T-helper 2 cell treated with Interferon-gamma antibody and Interleukin-4, amounts not matched to agents 5 μg/mL and 100 μg/mL, for 36 hours (primary cell): ENCODE data around the gene PRKACA.
"Not testable (repeated sequence)": the region's sequence is repeated elsewhere in the genome, so short reads cannot be mapped to it uniquely, and the experiment has no call there.

Source experiments
- DNase-seq: peaks from one replicate; pipeline ENCODE4 v3.0.0; 2021; ENCODE audit warnings: low spot score
- H3K27ac Mint-ChIP-seq: one replicate; pipeline ENCODE4 v1.8.0; 2021; ENCODE audit warnings: mild to moderate bottlenecking, mixed read lengths
- H3K27me3 Mint-ChIP-seq: one replicate; pipeline ENCODE4 v1.8.0; 2021; ENCODE audit warnings: low read depth, mixed read lengths
- H3K36me3 Mint-ChIP-seq: one replicate; pipeline ENCODE4 v1.8.0; 2021; ENCODE audit warnings: low read depth, mixed read lengths
- H3K4me1 Mint-ChIP-seq: one replicate; pipeline ENCODE4 v1.8.0; 2021; ENCODE audit warnings: low read depth, mixed read lengths
- H3K4me3 Mint-ChIP-seq: one replicate; pipeline ENCODE4 v1.8.0; 2022; ENCODE audit warnings: mild to moderate bottlenecking, moderate library complexity, mixed read lengths
- H3K9me3 Mint-ChIP-seq: one replicate; pipeline ENCODE4 v1.8.0; 2021; ENCODE audit warnings: mixed read lengths

The PRKACA gene

DNA sequence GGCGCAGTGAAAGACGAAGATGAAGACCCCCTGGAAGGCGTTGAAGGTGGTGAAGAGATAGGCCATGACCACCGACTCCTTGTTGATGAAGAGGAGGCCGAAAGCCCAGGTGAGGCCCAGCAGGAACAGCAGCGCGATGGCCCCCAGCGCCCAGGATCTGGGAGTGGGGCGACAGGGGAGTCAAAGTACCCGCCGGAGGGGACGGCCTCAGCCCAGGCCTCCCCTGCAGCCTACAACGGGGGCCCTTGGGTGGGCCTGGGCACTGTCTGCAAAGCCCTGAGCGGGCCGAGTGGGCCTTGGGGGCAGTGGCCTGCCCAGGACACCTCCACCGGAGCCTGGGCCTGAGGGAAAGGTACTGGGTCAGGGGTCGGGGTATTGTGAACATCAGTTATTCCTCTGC is 37.8 kb upstream of the PRKACA start:
- no peaks in the 10 kb centered on the region for H3K27me3 Mint-ChIP-seq
- H3K4me3 Mint-ChIP-seq: no peak overlapping the region
- DNase-seq: no peak
- H3K36me3 Mint-ChIP-seq: peaks cover 4% of the 10 kb centered on the region
- H3K9me3 Mint-ChIP-seq: no peaks in the 10 kb centered on the region
- no peak overlapping the region for H3K27ac Mint-ChIP-seq
- H3K4me1 Mint-ChIP-seq: no peaks in the 10 kb centered on the region

DNA sequence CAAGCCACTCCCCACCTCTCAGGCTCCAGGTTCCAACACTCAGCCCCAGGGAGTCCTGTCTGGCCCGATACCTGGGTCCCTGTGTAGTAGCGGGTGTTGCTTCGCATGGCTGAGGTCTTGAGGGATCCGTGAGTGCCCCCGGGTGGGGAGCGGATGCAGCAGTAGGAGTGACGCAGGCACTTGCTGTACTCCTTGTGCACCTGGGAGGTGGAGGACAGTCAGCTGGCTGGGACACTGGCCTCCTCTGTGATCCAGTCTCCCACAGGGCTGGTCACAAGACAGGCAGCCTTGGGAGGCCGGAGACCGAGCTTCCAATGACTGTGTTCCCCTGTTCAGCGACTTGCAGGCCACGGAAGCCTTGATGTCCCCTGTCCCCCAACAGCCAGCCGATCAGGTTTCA is 35.2 kb upstream of the PRKACA start:
- DNase-seq: no peak
- Mint-ChIP-seq H3K9me3 (no peaks in the 10 kb centered on the region), H3K4me1 (peaks cover 21% of the 10 kb centered on the region), H3K36me3 (peaks cover 4% of the 10 kb centered on the region), H3K27ac (no peak overlapping the region), H3K4me3 (no peak overlapping the region), H3K27me3 (no peaks in the 10 kb centered on the region)

DNA sequence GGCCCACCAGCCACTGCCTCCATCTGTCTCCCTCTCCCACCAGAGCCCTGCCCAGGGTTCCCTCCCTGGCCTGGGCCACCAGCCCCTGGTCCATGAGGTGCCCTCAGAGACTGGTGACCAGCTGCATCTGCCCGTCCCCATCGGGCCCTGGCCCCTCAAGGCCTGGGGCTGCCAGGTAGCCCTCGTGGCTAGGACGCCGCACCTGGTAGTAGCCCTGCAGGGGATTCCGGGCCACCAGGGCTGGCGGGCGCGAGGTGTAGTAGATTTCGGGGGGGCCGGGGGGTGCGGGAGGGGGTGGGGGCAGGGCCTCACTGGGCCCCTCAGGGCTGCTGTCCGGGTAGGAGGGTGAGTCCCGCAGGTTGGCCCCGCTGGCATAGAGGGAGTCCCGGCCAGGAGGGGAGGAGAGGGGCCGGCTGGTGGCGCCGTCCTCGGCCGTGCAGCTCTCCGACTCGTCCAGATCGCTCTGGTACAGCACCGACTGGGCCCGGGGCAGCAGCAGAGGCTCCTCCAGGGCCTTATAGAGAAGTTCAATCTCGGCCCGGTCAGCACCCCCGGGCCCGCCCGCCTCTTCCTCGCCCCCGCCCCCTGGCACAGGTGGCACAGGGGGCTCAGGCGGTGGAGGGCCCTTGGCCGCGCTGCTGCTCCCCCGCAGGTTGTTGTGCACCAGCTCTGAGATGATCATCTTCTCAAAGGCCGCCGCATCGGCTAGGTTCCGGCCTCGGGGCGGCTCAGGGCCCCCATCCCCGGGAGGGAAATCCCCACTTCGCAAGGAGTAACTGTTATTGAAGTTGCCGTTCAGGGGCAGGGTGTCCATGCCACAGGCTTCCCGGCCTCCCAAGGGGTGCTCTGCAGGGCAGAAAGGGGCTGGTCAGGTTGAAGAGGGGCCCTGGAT is 33.5 kb upstream of the PRKACA start:
- Mint-ChIP-seq H3K27me3 (no peaks in the 10 kb centered on the region), H3K4me3 (no peak overlapping the region)

DNA sequence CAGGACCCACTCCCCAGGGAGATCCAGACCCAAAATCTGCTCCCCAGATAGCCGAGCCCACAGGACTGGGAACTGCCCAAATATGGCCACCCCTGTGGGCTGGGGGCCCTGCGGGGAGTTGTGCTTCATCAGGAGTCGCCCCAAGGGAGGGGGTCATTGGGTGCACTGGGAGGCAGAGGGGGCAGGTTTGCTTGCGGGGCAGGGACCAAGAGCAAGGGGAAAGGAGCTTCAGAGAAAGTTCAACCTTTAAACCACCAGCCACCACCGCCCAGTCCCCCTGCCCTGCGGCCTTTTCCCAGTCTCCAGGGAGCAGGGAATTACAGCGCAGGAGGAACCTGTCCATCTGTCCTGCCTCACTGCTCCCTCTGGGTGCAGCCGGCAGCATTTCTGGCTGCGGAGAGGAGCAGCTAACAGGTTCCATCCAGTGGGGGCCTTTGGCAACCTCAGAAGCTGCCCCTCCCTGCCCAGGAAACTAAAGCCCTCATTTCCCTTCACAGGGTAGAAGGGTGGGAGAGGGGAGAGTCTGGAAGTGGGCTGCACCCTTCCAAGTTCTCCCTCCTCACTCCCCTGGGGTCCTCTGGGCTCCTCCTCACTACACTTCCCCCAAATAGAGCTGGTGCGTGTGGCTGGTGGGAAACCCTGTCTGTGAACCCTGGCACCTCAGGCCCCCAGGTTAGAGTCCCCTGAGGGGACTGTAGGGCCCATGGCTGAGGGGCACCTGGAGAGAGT is 32.6 kb upstream of the PRKACA start:
- H3K27ac Mint-ChIP-seq: peak overlapping the region; percentile 99
- H3K4me3 Mint-ChIP-seq: peak overlapping the region; percentile 91
- peaks cover 26% of the 10 kb centered on the region for H3K4me1 Mint-ChIP-seq
- H3K36me3 Mint-ChIP-seq: peaks cover 4% of the 10 kb centered on the region
- no peaks in the 10 kb centered on the region for H3K9me3 Mint-ChIP-seq
- DNase-seq: no peak
- no peaks in the 10 kb centered on the region for H3K27me3 Mint-ChIP-seq

More for the DNA sequence above, 33.5 kb upstream of the PRKACA start:
- DNase-seq: no peak
- no peaks in the 10 kb centered on the region for H3K9me3 Mint-ChIP-seq
- peak overlapping the region; percentile 99 for H3K27ac Mint-ChIP-seq
- peaks cover 4% of the 10 kb centered on the region for H3K36me3 Mint-ChIP-seq
- H3K4me1 Mint-ChIP-seq: peaks cover 22% of the 10 kb centered on the region

DNA sequence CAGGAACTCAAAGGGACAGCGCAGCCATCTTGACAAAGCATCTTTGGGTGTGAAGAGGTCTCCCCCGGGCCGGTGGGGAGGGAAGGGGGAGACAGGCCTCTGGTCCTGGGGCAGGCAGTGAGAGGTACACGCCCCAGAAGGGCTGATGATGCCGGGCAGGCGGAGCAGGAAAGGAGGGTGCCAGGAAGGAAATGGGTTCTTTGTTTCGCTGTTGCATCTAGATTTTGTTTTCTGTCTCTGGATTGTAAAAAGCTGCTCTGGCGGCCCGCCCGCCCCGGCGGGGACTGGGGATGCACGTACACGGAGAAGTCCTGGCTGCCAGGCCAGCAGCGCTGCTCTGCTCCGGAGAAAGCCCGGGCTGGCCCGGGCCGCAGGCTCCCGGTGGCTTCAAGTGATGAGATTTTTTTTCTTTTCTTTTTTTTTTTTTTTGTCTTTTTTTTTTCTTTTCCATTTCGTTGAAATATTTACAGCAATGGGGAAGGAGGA is 32.0 kb upstream of the PRKACA start:
- peaks cover 4% of the 10 kb centered on the region for H3K36me3 Mint-ChIP-seq

DNA sequence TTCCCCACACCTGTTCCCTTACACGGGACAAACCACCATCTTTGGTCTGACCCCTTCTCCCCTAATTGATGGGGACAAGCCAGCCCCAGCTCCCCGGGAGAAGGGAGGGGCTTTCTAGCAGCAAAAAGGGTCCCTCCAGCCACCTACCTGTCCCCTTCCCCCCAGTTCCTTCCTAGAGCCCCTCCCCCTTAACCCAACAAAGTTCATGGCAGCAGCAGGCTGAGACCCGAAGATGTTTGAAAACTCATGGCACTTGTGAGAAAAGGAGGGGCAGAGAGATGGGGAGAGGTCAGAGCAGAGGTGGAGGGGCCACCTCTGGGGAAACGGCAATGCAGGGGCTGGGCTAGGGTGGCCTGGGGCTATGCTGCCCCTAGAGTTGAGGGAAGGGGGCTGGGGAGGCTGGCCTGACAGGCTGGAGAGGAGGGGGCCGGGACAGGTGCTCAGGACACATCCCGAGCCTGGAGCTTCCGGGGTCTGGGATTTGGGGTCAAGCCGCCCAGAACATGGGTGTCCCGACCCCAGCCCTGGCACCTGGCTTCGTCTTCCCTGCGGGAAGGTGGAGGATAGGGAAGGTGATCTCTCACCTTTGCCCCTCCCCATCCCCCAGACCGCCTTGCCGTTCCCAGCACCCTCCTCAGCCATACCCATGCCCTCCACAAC is 31.3 kb upstream of the PRKACA start:
- no peaks in the 10 kb centered on the region for H3K9me3 Mint-ChIP-seq
- peak overlapping the region; percentile 99 for H3K27ac Mint-ChIP-seq
- DNase-seq: no peak
- H3K4me1 Mint-ChIP-seq: peaks cover 27% of the 10 kb centered on the region
- peaks cover 4% of the 10 kb centered on the region for H3K36me3 Mint-ChIP-seq
- peak overlapping the region; percentile 91 for H3K4me3 Mint-ChIP-seq
- no peaks in the 10 kb centered on the region for H3K27me3 Mint-ChIP-seq

More for the DNA sequence above, 32.0 kb upstream of the PRKACA start:
- peak; percentile 30 for DNase-seq
- H3K4me3 Mint-ChIP-seq: peak overlapping the region; percentile 91
- no peaks in the 10 kb centered on the region for H3K27me3 Mint-ChIP-seq
- H3K4me1 Mint-ChIP-seq: peaks cover 27% of the 10 kb centered on the region
- H3K27ac Mint-ChIP-seq: peak overlapping the region; percentile 99
- H3K9me3 Mint-ChIP-seq: no peaks in the 10 kb centered on the region

DNA sequence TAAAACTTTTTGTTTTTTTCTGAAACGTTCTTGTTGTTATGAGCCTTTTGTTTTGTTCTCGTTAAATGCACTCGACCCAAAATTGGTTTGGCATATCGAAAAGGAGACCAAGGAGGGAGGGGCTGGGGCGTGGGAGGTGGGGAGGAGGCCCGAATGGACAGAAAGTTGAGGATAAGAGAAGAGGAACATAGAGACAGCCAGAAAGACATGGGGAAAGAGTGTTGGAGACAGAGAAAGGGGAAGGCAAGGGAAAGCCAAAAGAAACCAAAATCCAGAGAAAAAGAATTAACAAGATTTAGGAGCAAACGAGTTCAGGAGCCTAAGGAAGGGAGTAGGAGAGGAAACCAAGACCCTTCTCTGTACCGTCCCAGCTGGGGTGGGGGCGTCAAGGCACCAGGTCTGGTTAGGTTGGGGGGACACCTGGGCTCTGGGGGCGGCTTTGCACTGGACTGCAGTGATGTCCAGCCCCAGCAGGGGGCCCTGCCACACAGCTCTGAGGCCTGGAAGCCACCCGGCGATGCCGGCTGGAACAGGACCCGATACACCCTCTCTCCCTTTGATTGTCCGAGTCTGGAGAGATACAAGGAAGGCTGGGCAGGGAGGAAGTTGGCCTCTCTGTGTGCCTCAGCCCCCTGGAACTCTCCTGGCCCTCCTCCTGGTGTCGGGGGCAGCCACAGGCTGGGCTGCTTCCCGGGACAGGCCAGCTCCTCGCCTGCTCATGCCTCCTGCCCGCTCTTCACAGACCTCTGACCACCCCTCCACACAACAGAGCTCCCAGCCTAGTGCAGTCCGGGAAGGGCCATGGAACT is 30.4 kb upstream of the PRKACA start:
- peaks cover 2% of the 10 kb centered on the region for H3K36me3 Mint-ChIP-seq
- H3K4me3 Mint-ChIP-seq: peak overlapping the region; percentile 91
- peaks cover 27% of the 10 kb centered on the region for H3K4me1 Mint-ChIP-seq
- no peaks in the 10 kb centered on the region for H3K9me3 Mint-ChIP-seq
- H3K27ac Mint-ChIP-seq: peak overlapping the region; percentile 99
- no peaks in the 10 kb centered on the region for H3K27me3 Mint-ChIP-seq
- peak; percentile 33 for DNase-seq

DNA sequence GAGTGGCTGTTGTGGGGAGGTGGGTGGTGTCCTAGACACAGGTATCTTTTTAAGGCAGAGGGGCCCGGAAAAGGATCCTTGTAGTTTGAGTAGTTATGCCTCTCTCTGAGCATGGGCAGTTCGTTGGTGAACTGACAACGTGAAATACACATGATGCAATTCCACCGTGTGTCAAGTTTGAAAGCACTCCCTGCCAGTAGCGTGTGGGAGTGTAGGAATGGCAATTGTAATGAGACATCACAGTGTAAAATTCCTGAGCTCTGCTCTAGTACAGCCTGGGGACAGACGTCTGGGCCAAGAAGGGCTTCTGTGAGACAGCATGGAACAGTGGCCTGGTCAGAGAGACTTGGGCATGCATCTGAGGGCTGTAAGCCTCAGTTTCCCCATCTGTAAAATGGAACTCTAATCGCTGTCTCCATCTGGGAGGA is 29.2 kb upstream of the PRKACA start:
- H3K4me1 Mint-ChIP-seq: peaks cover 35% of the 10 kb centered on the region
- H3K9me3 Mint-ChIP-seq: no peaks in the 10 kb centered on the region
- H3K27ac Mint-ChIP-seq: no peak overlapping the region
- no peak for DNase-seq
- no peaks in the 10 kb centered on the region for H3K27me3 Mint-ChIP-seq
- peaks cover 2% of the 10 kb centered on the region for H3K36me3 Mint-ChIP-seq
- H3K4me3 Mint-ChIP-seq: no peak overlapping the region

DNA sequence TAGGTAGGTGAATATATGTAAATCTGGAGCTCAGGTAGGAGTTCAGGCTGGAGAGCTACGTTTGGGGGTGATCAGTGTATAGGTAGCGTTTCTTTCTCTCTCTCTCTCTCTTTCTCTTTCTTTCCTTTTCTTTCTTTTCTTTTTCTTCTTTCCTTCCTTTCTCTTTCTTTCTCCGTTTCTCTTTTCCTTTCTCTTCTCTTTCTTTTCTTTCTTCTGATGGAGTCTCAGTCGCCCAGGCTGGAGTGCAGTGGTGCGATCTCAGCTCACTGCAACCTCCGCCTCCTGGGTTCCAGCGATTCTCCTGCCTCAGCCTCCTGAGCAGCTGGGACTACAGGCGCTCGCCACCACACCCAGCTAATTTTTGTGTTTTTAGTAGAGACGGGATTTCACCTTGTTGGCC is 28.6 kb upstream of the PRKACA start:
- H3K36me3 Mint-ChIP-seq: not testable (repeated sequence)
- H3K4me1 Mint-ChIP-seq: peaks cover 35% of the 10 kb centered on the region

DNA sequence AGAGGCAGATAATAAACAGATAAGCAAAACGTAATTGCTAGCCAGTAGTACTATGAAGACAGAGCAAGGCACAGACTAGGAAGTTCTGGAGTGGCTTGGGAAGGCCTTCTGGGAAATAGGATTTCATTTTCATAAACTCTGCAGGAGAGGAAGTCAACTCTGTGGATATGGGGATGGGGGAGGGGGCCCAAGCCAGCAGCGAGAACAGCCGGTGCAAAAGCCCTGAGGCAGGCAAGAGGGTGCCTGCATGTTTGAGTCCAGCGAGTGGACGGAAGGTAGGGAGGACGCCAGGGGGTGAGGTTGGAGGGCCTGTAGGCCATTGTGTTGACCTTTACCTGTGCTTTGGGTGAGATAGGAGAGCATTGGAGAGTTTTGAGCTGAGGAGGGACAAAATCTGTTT is 27.8 kb upstream of the PRKACA start:
- H3K27ac Mint-ChIP-seq: peak overlapping the region; percentile 41
- H3K4me1 Mint-ChIP-seq: peaks cover 37% of the 10 kb centered on the region

More for the DNA sequence above, 28.6 kb upstream of the PRKACA start:
- DNase-seq, H3K4me3 Mint-ChIP-seq, H3K9me3 Mint-ChIP-seq, H3K27me3 Mint-ChIP-seq: not testable (repeated sequence)
- peak overlapping the region; percentile 45 for H3K27ac Mint-ChIP-seq

DNA sequence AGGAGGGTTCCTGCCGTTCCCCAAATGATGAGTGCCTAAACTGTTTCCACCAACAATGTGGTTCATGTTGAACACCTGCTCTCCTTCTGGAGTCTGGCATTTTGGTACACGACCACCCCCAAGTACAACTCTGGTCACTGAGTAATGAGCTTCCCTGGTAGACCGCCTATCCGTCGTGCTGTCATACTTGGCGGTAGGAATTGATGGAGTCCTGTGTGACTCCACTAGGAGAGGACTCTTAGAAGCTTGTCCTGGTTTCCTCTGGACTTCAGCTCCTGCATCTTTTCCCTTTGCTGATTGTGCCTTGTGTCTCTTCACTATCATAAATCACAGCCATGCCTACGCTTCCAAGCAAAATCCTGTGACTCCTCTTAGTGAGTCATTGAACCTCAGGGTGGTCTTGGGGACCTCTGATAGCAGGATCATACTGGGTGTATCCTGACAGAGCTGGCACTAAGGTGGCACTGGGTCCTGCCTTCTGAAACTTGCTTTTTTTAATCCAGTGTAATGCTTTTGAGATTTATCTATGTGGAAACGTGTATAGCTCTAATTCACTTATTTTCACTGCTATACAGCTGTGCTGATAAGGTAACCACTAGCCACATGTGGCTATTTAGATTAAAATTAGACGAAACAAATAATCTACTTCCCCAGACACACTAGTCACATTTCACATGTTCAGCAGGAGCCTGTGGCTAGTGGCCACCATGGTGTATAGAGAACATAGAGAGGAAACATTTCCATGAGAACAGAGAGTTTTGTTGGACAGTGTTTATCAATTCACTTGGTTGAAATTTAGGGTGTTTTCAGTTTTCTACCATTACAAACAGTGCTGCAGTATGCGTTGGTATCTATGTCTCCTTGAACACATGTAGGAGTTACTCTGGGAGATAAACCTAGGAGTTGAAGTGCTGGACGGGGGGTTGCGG is 25.0 kb upstream of the PRKACA start:
- Mint-ChIP-seq H3K9me3 (no peaks in the 10 kb centered on the region), H3K4me3 (no peak overlapping the region), H3K4me1 (peaks cover 24% of the 10 kb centered on the region), H3K27me3 (no peaks in the 10 kb centered on the region), H3K36me3 (peaks cover 5% of the 10 kb centered on the region), H3K27ac (no peak overlapping the region)
- no peak for DNase-seq

More for the DNA sequence above, 27.8 kb upstream of the PRKACA start:
- Mint-ChIP-seq H3K4me3 (no peak overlapping the region), H3K9me3 (no peaks in the 10 kb centered on the region), H3K27me3 (no peaks in the 10 kb centered on the region), H3K36me3 (peaks cover 2% of the 10 kb centered on the region)
- no peak for DNase-seq

DNA sequence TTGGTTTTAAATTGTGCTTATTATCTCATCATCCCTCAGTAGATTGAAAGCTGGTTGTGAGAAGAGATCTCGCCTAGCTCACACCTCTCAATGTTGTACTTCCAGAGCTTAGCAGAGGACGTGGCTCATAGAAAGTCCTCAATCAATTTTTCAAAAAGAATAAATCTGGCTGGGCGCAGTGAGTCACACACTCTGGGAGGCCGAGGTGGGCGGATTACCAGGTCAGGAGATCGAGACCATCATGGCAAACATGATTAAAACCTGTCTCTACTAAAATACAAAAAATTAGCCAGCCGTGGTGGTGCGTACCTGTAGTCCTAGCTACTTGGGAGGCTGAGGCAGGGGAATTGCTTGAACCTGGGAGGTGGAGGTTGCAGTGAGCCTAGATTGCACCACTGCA is 23.5 kb upstream of the PRKACA start:
- H3K9me3 Mint-ChIP-seq: no peaks in the 10 kb centered on the region
- DNase-seq: no peak
- H3K4me1 Mint-ChIP-seq: peaks cover 23% of the 10 kb centered on the region
- H3K36me3 Mint-ChIP-seq: peaks cover 6% of the 10 kb centered on the region
- no peaks in the 10 kb centered on the region for H3K27me3 Mint-ChIP-seq
- no peak overlapping the region for H3K4me3 Mint-ChIP-seq
- no peak overlapping the region for H3K27ac Mint-ChIP-seq
